H9 (cell line): ENCODE measurements around the gene PUS3. TPM values are rescaled to one million over a fixed set of nuclear protein-coding genes. Genes with fewer than 3 reads are reported as not detected.

Experiments used
- DNase-seq: peaks from one replicate; pipeline ENCODE4 v3.0.0-alpha.2; 2017
- H2AFZ ChIP-seq: one replicate; pipeline ENCODE4 v1.6.1; 2013; ENCODE audit warnings: mild to moderate bottlenecking, low read length, control low read depth, moderate library complexity
- H2AK5ac ChIP-seq: 2 replicates; pipeline ENCODE4 v1.6.1; 2013; ENCODE audit warnings: low read length, control low read depth, mixed read lengths; ENCODE audit not compliant: insufficient read length
- H2BK120ac ChIP-seq: one replicate; pipeline ENCODE4 v1.6.1; 2013; ENCODE audit warnings: low read depth, mild to moderate bottlenecking, low read length, control low read depth, inconsistent platforms; ENCODE audit not compliant: poor library complexity, severe bottlenecking
- H2BK12ac ChIP-seq: 2 replicates; pipeline ENCODE4 v1.6.1; 2013; ENCODE audit warnings: low read length, control low read depth, mixed read lengths, low read depth; ENCODE audit not compliant: insufficient read length
- H2BK15ac ChIP-seq: 2 replicates; pipeline ENCODE4 v1.6.1; 2013; ENCODE audit warnings: low read depth, low read length, control low read depth
- H2BK20ac ChIP-seq: one replicate; pipeline ENCODE4 v1.6.1; 2013; ENCODE audit warnings: low read depth, mild to moderate bottlenecking, low read length, control low read depth, inconsistent platforms; ENCODE audit not compliant: poor library complexity, severe bottlenecking
- H2BK5ac ChIP-seq: 2 replicates; pipeline ENCODE4 v1.6.1; 2013; ENCODE audit warnings: low read length, control low read depth, mixed read lengths; ENCODE audit not compliant: insufficient read length
- H3K14ac ChIP-seq: 2 replicates; pipeline ENCODE4 v1.6.1; 2013; ENCODE audit warnings: low read length, control low read depth; ENCODE audit not compliant: insufficient read depth
- H3K18ac ChIP-seq: 2 replicates; pipeline ENCODE4 v1.6.1; 2013; ENCODE audit warnings: low read depth, mild to moderate bottlenecking, mixed read lengths, low read length, control low read depth; ENCODE audit not compliant: insufficient read length
- H3K23ac ChIP-seq: 2 replicates; pipeline ENCODE4 v1.6.1; 2013; ENCODE audit warnings: low read length, control low read depth, mixed read lengths, low read depth; ENCODE audit not compliant: insufficient read length
- H3K23me2 ChIP-seq: 2 replicates; pipeline ENCODE4 v1.6.1; 2013; ENCODE audit warnings: low read depth, mild to moderate bottlenecking, mixed read lengths, low read length, control low read depth; ENCODE audit not compliant: insufficient read length, poor library complexity, severe bottlenecking
- H3K27ac ChIP-seq: 2 replicates; pipeline ENCODE4 v1.5.1; 2013; ENCODE audit warnings: low read length, control low read depth, mixed read lengths, low read depth; ENCODE audit not compliant: insufficient read length
- H3K27me3 ChIP-seq: 2 replicates; pipeline ENCODE4 v1.6.1; 2013; ENCODE audit warnings: low read length, control low read depth, inconsistent platforms; ENCODE audit not compliant: insufficient read depth
- H3K4ac ChIP-seq: 2 replicates; pipeline ENCODE4 v1.6.1; 2013; ENCODE audit warnings: low read depth, mild to moderate bottlenecking, control low read depth, inconsistent platforms, low read length, moderate library complexity
- H3K4me1 ChIP-seq: 2 replicates; pipeline ENCODE4 v1.6.1; 2013; ENCODE audit warnings: low read length, control low read depth, inconsistent platforms; ENCODE audit not compliant: insufficient read depth
- H3K4me2 ChIP-seq: 2 replicates; pipeline ENCODE4 v1.6.1; 2013; ENCODE audit warnings: low read length, control low read depth, mixed read lengths; ENCODE audit not compliant: insufficient read length, insufficient read depth
- H3K56ac ChIP-seq: 2 replicates; pipeline ENCODE4 v1.6.1; 2013; ENCODE audit warnings: low read depth, mild to moderate bottlenecking, mixed read lengths, low read length, control low read depth; ENCODE audit not compliant: insufficient read length
- H3K79me1 ChIP-seq: 2 replicates; pipeline ENCODE4 v1.6.1; 2013; ENCODE audit warnings: low read depth, mild to moderate bottlenecking, moderate library complexity, low read length, control low read depth, inconsistent platforms; ENCODE audit not compliant: insufficient read depth, poor library complexity, severe bottlenecking
- H3K79me2 ChIP-seq: 2 replicates; pipeline ENCODE4 v1.6.1; 2013; ENCODE audit warnings: low read length, control low read depth, inconsistent platforms; ENCODE audit not compliant: insufficient read depth
- H3K9ac ChIP-seq: 2 replicates; pipeline ENCODE4 v1.6.1; 2013; ENCODE audit warnings: low read length, control low read depth, mixed read lengths; ENCODE audit not compliant: insufficient read length; ENCODE audit errors: extremely low read depth
- H3K9me3 ChIP-seq: one replicate; pipeline ENCODE4 v1.6.1; 2013; ENCODE audit warnings: low read depth, low read length, inconsistent platforms; ENCODE audit not compliant: control insufficient read depth
- H3T11ph ChIP-seq: one replicate; pipeline ENCODE4 v1.6.1; 2013; ENCODE audit warnings: mild to moderate bottlenecking, low read length, control low read depth, inconsistent platforms
- H4K20me1 ChIP-seq: one replicate; pipeline ENCODE4 v1.6.1; 2013; ENCODE audit not compliant: control insufficient read depth, insufficient read length, insufficient read depth
- H4K5ac ChIP-seq: 2 replicates; pipeline ENCODE4 v1.6.1; 2013; ENCODE audit warnings: low read depth, mild to moderate bottlenecking, mixed read lengths, low read length, control low read depth; ENCODE audit not compliant: insufficient read length
- H4K8ac ChIP-seq: replicated peaks from 2 replicates; pipeline ENCODE4 v1.6.1; 2013; ENCODE audit warnings: low read length, control low read depth, mixed read lengths, low read depth; ENCODE audit not compliant: insufficient read length
- H4K91ac ChIP-seq: 2 replicates; pipeline ENCODE4 v1.6.1; 2013; ENCODE audit warnings: low read depth, mild to moderate bottlenecking, moderate library complexity, mixed read lengths, low read length, control low read depth; ENCODE audit not compliant: insufficient read length
- H3K27ac Mint-ChIP-seq, 3 experiments: 2 replicates in 2 of 3; 3 replicates in 1 of 3; pipeline ENCODE4 v1.8.0; 2020 to 2021; ENCODE audit warnings: mixed read lengths in 3 of 3, mild to moderate bottlenecking in 1 of 3, moderate library complexity in 1 of 3
- H3K27me3 Mint-ChIP-seq: 2 replicates; pipeline ENCODE4 v1.8.0; 2021; ENCODE audit warnings: low read depth, mild to moderate bottlenecking, moderate library complexity, mixed read lengths
- H3K36me3 Mint-ChIP-seq, 3 experiments: 2 replicates in 2 of 3; 3 replicates in 1 of 3; pipeline ENCODE4 v1.8.0; 2020 to 2021; ENCODE audit warnings: low read depth in 3 of 3, mixed read lengths in 3 of 3; ENCODE audit not compliant: insufficient read depth in 1 of 3
- H3K4me1 Mint-ChIP-seq, 2 experiments: 2 replicates each; pipeline ENCODE4 v1.8.0; 2020; ENCODE audit warnings: mixed read lengths in 2 of 2
- H3K4me3 Mint-ChIP-seq, 2 experiments: 2 replicates in 1 of 2; 3 replicates in 1 of 2; pipeline ENCODE4 v1.8.0; 2020 to 2021; ENCODE audit warnings: mild to moderate bottlenecking in 2 of 2, mixed read lengths in 2 of 2, moderate library complexity in 1 of 2
- H3K9me3 Mint-ChIP-seq, 2 experiments: 2 replicates in 1 of 2; 3 replicates in 1 of 2; pipeline ENCODE4 v1.8.0; 2020; ENCODE audit warnings: mild to moderate bottlenecking in 2 of 2, mixed read lengths in 2 of 2, moderate library complexity in 1 of 2
- CTCF ChIP-seq: fragments of 200-600 bp; sonication (generic); conservative IDR thresholded peaks from 3 replicates; pipeline ENCODE4 v1.8.0; 2021; ENCODE audit warnings: antibody characterized with exemption, mild to moderate bottlenecking
- WGBS: extraction: QIAGEN DNeasy Blood & Tissue Kit; methylation state at CpG from one replicate; pipeline ENCODE4 v1.1.7; 2013; ENCODE audit warnings: missing lambda C conversion rate, low lambda C conversion rate, mixed read lengths; ENCODE audit not compliant: insufficient read length; ENCODE audit errors: extremely low coverage; 5-methylcytosine and 5-hydroxymethylcytosine counted together
- total RNA-seq: library from RNA; stranded (reverse); gene quantifications from 2 replicates; pipeline ENCODE4 v1.2.1, GENCODE V29; 2021

The PUS3 gene
- total RNA-seq, 1 experiment from 2014 or later, result 20.0 TPM

GRCh38 chr11:125944350-125945010 is 41.5 kb upstream of the PUS3 start:
- TF ChIP-seq CTCF, result no peak
- H3K9me3 ChIP-seq, result no peaks in the 10 kb centered on the region
- no peaks in the 10 kb centered on the region for H3K79me1 ChIP-seq
- no peak overlapping the region for H3T11ph ChIP-seq
- no peak overlapping the region for H2AK5ac ChIP-seq
- Mint-ChIP-seq H3K4me3 (no peak overlapping the region), H3K36me3 (no peaks in the 10 kb centered on the region; a peak in 1 of 7 replicates), H3K9me3 (no peaks in the 10 kb centered on the region), H3K27ac (no peak overlapping the region), H3K27me3 (no peaks in the 10 kb centered on the region), H3K4me1 (peaks cover 14 to 21% of the 10 kb centered on the region in 2 experiments)
- H3K27ac ChIP-seq, result no peak overlapping the region
- H3K23me2 ChIP-seq, result no peaks in the 10 kb centered on the region
- no peak overlapping the region for H3K23ac ChIP-seq
- no peaks in the 10 kb centered on the region for H4K20me1 ChIP-seq
- no peaks in the 10 kb centered on the region for H3K79me2 ChIP-seq
- H4K5ac ChIP-seq, result no peak overlapping the region
- no peaks in the 10 kb centered on the region for H3K27me3 ChIP-seq
- H4K91ac ChIP-seq, result no peak overlapping the region
- no peak overlapping the region for H3K56ac ChIP-seq
- no peak overlapping the region for H3K18ac ChIP-seq
- no peak for DNase-seq
- H3K4me1 ChIP-seq, result peaks cover 3% of the 10 kb centered on the region; the same call in 1 of the 2 replicates
- H3K4ac ChIP-seq, result no peak overlapping the region
- WGBS, result no CpG with 5 or more reads among the region's 13 CpGs
- H2BK15ac ChIP-seq, result no peak overlapping the region
- H4K8ac ChIP-seq, result no peak overlapping the region
- no peak overlapping the region for H3K4me2 ChIP-seq
- H3K14ac ChIP-seq, result no peak overlapping the region
- H2BK20ac ChIP-seq, result no peak overlapping the region
- no peak overlapping the region for H2BK12ac ChIP-seq
- H3K9ac ChIP-seq, result no peak overlapping the region
- H2BK5ac ChIP-seq, result no peak overlapping the region
- no peak overlapping the region for H2AFZ ChIP-seq
- H2BK120ac ChIP-seq, result no peak overlapping the region
